Mononuclear cell (primary cell): ENCODE measurements around the gene ISL1. TPM values are rescaled to one million over a fixed set of nuclear protein-coding genes. Genes with fewer than 3 reads are reported as not detected.

Experiments
- H3K27me3 ChIP-seq: 2 replicates; pipeline ENCODE4 v1.6.0; 2011; ENCODE audit warnings: low read length, control low read depth; ENCODE audit not compliant: insufficient read depth
- H3K4me1 ChIP-seq: 2 replicates; pipeline ENCODE4 v1.5.1; 2011; ENCODE audit warnings: mild to moderate bottlenecking, low read length, control low read depth; ENCODE audit not compliant: insufficient read depth
- H3K4me3 ChIP-seq: 2 replicates; pipeline ENCODE4 v1.5.1; 2011; ENCODE audit warnings: mild to moderate bottlenecking, low read length, moderate library complexity
- H3K9me3 ChIP-seq: 2 replicates; pipeline ENCODE4 v1.5.1; 2011; ENCODE audit warnings: low read depth, mild to moderate bottlenecking, control low read depth, low read length
- total RNA-seq: library from RNA; depleted of rRNA; stranded (reverse); fragments of >200 nt; gene quantifications from one replicate; pipeline ENCODE4 v1.2.3, GENCODE V29; 2012

Gene ISL1
- total RNA-seq = not detected

- Histone ChIP-seq H3K4me1 (no peaks in the 10 kb centered on the region), H3K27me3 (peaks cover 100% of the 10 kb centered on the region), H3K9me3 (no peaks in the 10 kb centered on the region), H3K4me3 (no peak within 1 kb of the TSS)
Observed at GRCh38 chr5:51383131-51384121, at the start of gene ISL1. ISL1 (plus strand) TSS chr5:51383448; CDS start chr5:51383672, 224 bp downstream.

- no peaks in the 10 kb centered on the region for H3K4me1 ChIP-seq
- no peak overlapping the region for H3K4me3 ChIP-seq
Observed at GRCh38 chr5:51336878-51337277, 46.4 kb upstream of the ISL1 start.

GRCh38 chr5:51345106-51345505 lies 38.1 kb upstream of the ISL1 start:
- H3K4me1 ChIP-seq = no peaks in the 10 kb centered on the region
- H3K9me3 ChIP-seq = no peaks in the 10 kb centered on the region
- H3K4me3 ChIP-seq = no peak overlapping the region
- H3K27me3 ChIP-seq = no peaks in the 10 kb centered on the region

More at GRCh38 chr5:51336878-51337277, 46.4 kb upstream of the ISL1 start:
- Histone ChIP-seq H3K9me3 (no peaks in the 10 kb centered on the region), H3K27me3 (no peaks in the 10 kb centered on the region)

GRCh38 chr5:51347157-51347556 lies 36.1 kb upstream of the ISL1 start:
- Histone ChIP-seq H3K4me3 (no peak overlapping the region), H3K4me1 (no peaks in the 10 kb centered on the region), H3K27me3 (no peaks in the 10 kb centered on the region), H3K9me3 (no peaks in the 10 kb centered on the region)

GRCh38 chr5:51347704-51348103 lies 35.5 kb upstream of the ISL1 start:
- Histone ChIP-seq H3K27me3 (no peaks in the 10 kb centered on the region), H3K9me3 (no peaks in the 10 kb centered on the region), H3K4me1 (no peaks in the 10 kb centered on the region), H3K4me3 (no peak overlapping the region)

GRCh38 chr5:51371052-51371451 lies 12.2 kb upstream of the ISL1 start:
- Histone ChIP-seq H3K4me1 (no peaks in the 10 kb centered on the region), H3K9me3 (no peaks in the 10 kb centered on the region), H3K27me3 (peaks cover 12% of the 10 kb centered on the region), H3K4me3 (no peak overlapping the region)

GRCh38 chr5:51373880-51374523 lies 9.2 kb upstream of the ISL1 start:
- Histone ChIP-seq H3K4me1 (no peaks in the 10 kb centered on the region), H3K9me3 (no peaks in the 10 kb centered on the region), H3K4me3 (no peak overlapping the region), H3K27me3 (peaks cover 41% of the 10 kb centered on the region)

GRCh38 chr5:51375084-51375483 lies 8.2 kb upstream of the ISL1 start:
- H3K4me3 ChIP-seq = no peak overlapping the region
- no peaks in the 10 kb centered on the region for H3K4me1 ChIP-seq
- H3K27me3 ChIP-seq = peaks cover 52% of the 10 kb centered on the region
- H3K9me3 ChIP-seq = no peaks in the 10 kb centered on the region

GRCh38 chr5:51376509-51376908 lies 6.7 kb upstream of the ISL1 start:
- no peaks in the 10 kb centered on the region for H3K4me1 ChIP-seq
- no peaks in the 10 kb centered on the region for H3K9me3 ChIP-seq
- H3K4me3 ChIP-seq = no peak overlapping the region
- H3K27me3 ChIP-seq = peaks cover 66% of the 10 kb centered on the region

GRCh38 chr5:51377151-51378060 lies 5.8 kb upstream of the ISL1 start:
- Histone ChIP-seq H3K4me1 (no peaks in the 10 kb centered on the region), H3K27me3 (peaks cover 75% of the 10 kb centered on the region), H3K9me3 (no peaks in the 10 kb centered on the region), H3K4me3 (no peak overlapping the region)

GRCh38 chr5:51378061-51378409 lies 5.2 kb upstream of the ISL1 start:
- Histone ChIP-seq H3K9me3 (no peaks in the 10 kb centered on the region), H3K27me3 (peaks cover 81% of the 10 kb centered on the region), H3K4me1 (no peaks in the 10 kb centered on the region), H3K4me3 (no peak overlapping the region)

- no peaks in the 10 kb centered on the region for H3K9me3 ChIP-seq
Observed at GRCh38 chr5:51378448-51379330, 4.6 kb upstream of the ISL1 start.

GRCh38 chr5:51379331-51379700 lies 3.9 kb upstream of the ISL1 start:
- Histone ChIP-seq H3K9me3 (no peaks in the 10 kb centered on the region), H3K4me3 (no peak overlapping the region), H3K27me3 (peaks cover 94% of the 10 kb centered on the region), H3K4me1 (no peaks in the 10 kb centered on the region)

More at GRCh38 chr5:51378448-51379330, 4.6 kb upstream of the ISL1 start:
- H3K4me1 ChIP-seq = no peaks in the 10 kb centered on the region
- no peak overlapping the region for H3K4me3 ChIP-seq
- H3K27me3 ChIP-seq = peaks cover 88% of the 10 kb centered on the region

- Histone ChIP-seq H3K27me3 (peaks cover 99% of the 10 kb centered on the region), H3K9me3 (no peaks in the 10 kb centered on the region), H3K4me3 (no peak overlapping the region), H3K4me1 (no peaks in the 10 kb centered on the region)
Observed at GRCh38 chr5:51380603-51381207, 2.5 kb upstream of the ISL1 start.
